Measurements from ENCODE around the gene CHEK1. TPM values are rescaled to one million over a fixed set of nuclear protein-coding genes. Genes with fewer than 3 reads are reported as not detected.

CHEK1 gene
- total RNA-seq, 1 experiment from 2014 or later = 71.6 TPM

DNA sequence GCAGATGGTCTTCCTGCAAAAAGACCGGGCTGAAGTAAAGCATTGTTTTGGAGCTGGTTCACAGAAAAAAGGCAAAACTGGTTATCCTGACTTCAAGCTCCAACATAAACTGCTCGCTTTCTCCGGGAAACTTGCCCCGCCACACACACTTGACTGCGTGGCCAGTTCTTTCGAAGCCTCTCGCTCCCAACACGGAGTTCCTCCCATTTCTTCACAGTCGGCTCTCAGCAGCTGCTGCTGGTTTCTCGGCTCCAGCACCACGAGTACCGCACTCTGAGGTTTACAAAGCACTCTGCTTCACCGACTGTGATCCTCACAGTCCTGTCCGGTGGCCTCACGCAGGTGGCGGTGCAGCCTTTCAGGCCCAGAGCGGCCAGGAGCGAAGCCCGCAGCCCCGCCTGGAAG, 264 bp downstream of the CHEK1 start:
- ATAC-seq (peak; percentile 34; the same call in 1 of the 2 replicates), DNase-seq (ENCODE audit: low read depth, low spot score) (no peak)
- no peaks in the 10 kb centered on the region for H3K27me3 ChIP-seq (ENCODE audit: control insufficient read depth, insufficient read depth, low read length)
- H3K4me3 ChIP-seq (ENCODE audit: low read depth in 2 of 2, low read length in 2 of 2) = peak overlapping the region; percentile 67 to 74
- ChIA-PET CTCF (no interaction called here), POLR2A (interaction anchor here (0.7 kb wide), 1 partner anchor 263 kb away, joined by 3 read pairs; no protein-coding TSS in a partner anchor)
- H3K9me3 ChIP-seq (ENCODE audit: control insufficient read depth, insufficient read depth, low read depth, low read length) = no peaks in the 10 kb centered on the region
- in situ Hi-C loops (cut with HindIII; ENCODE audit: low pct_unique_long_range_greater_than_20kb, low sequenced_read_pairs) = no loop called here
- TF ChIP-seq CTCF (IDR thresholded peaks at IDR 0.05) (no peak), POLR2AphosphoS5 (IDR thresholded peaks at IDR 0.05; ENCODE audit: low read depth, low read length) (no peak; the same call in 1 of the 2 replicates), SIN3A (IDR thresholded peaks at IDR 0.05; ENCODE audit: borderline replicate concordance, insufficient read depth, low read depth, low read length) (no peak), TCF7L2 (IDR thresholded peaks at IDR 0.05; ENCODE audit: low read depth, low read length) (no peak)
- TF ChIP-seq, protein P1, sequence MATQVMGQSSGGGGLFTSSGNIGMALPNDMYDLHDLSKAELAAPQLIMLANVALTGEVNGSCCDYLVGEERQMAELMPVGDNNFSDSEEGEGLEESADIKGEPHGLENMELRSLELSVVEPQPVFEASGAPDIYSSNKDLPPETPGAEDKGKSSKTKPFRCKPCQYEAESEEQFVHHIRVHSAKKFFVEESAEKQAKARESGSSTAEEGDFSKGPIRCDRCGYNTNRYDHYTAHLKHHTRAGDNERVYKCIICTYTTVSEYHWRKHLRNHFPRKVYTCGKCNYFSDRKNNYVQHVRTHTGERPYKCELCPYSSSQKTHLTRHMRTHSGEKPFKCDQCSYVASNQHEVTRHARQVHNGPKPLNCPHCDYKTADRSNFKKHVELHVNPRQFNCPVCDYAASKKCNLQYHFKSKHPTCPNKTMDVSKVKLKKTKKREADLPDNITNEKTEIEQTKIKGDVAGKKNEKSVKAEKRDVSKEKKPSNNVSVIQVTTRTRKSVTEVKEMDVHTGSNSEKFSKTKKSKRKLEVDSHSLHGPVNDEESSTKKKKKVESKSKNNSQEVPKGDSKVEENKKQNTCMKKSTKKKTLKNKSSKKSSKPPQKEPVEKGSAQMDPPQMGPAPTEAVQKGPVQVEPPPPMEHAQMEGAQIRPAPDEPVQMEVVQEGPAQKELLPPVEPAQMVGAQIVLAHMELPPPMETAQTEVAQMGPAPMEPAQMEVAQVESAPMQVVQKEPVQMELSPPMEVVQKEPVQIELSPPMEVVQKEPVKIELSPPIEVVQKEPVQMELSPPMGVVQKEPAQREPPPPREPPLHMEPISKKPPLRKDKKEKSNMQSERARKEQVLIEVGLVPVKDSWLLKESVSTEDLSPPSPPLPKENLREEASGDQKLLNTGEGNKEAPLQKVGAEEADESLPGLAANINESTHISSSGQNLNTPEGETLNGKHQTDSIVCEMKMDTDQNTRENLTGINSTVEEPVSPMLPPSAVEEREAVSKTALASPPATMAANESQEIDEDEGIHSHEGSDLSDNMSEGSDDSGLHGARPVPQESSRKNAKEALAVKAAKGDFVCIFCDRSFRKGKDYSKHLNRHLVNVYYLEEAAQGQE (IDR thresholded peaks at IDR 0.05; ENCODE audit: insufficient read depth in 1 of 2, low read depth in 2 of 2, low read length in 1 of 2) = no peak
- BruUV-seq (replicated peaks) = TSS peak; percentile 97
- intact Hi-C loops (cut with micrococcal nuclease; ENCODE audit: unreplicated experiment) = loop anchor here (5.0 kb wide), 1 partner anchor 247 kb away; no protein-coding TSS in a partner anchor
- peak overlapping the region; percentile 87 for H3K27ac ChIP-seq (ENCODE audit: low read length)
- H3K36me3 ChIP-seq (ENCODE audit: control insufficient read depth, insufficient read depth, low read length) = peaks cover 26% of the 10 kb centered on the region
- H3K4me1 ChIP-seq (ENCODE audit: control insufficient read depth, insufficient read depth, low read length) = peaks cover 29% of the 10 kb centered on the region

GRCh38 chr11:125625630-125626287, 796 bp downstream of the CHEK1 start:
- Histone ChIP-seq H3K27me3 (ENCODE audit: control insufficient read depth, insufficient read depth, low read length) (no peaks in the 10 kb centered on the region), H3K27ac (ENCODE audit: low read length) (peak overlapping the region; percentile 87), H3K36me3 (ENCODE audit: control insufficient read depth, insufficient read depth, low read length) (peaks cover 23% of the 10 kb centered on the region), H3K4me3 (ENCODE audit: low read depth in 2 of 2, low read length in 2 of 2) (peak overlapping the region; percentile 67 to 74), H3K4me1 (ENCODE audit: control insufficient read depth, insufficient read depth, low read length) (peaks cover 29% of the 10 kb centered on the region), H3K9me3 (ENCODE audit: control insufficient read depth, insufficient read depth, low read depth, low read length) (no peaks in the 10 kb centered on the region)
- ATAC-seq (peak; percentile 92), DNase-seq (ENCODE audit: low read depth, low spot score) (peak; percentile 85)
- ChIA-PET CTCF (interaction anchor here (0.5 kb wide), 1 partner anchor 255 kb away, joined by 4 read pairs; no protein-coding TSS in a partner anchor), POLR2A (interaction anchor here (0.7 to 1.0 kb wide), 2 partner anchors 34 to 262 kb away, joined by 3 read pairs; no protein-coding TSS in a partner anchor)
- TF ChIP-seq TCF7L2 (IDR thresholded peaks at IDR 0.05; ENCODE audit: low read depth, low read length) (peak; percentile 94), POLR2AphosphoS5 (IDR thresholded peaks at IDR 0.05; ENCODE audit: low read depth, low read length) (peak; percentile 68), SIN3A (IDR thresholded peaks at IDR 0.05; ENCODE audit: borderline replicate concordance, insufficient read depth, low read depth, low read length) (peak; percentile 96; the same call in 1 of the 2 replicates), CTCF (IDR thresholded peaks at IDR 0.05) (no peak)
- TF ChIP-seq, protein P1 (IDR thresholded peaks at IDR 0.05; ENCODE audit: insufficient read depth in 1 of 2, low read depth in 2 of 2, low read length in 1 of 2) = peak; percentile 49; a peak in 2 of 4 replicates
- intact Hi-C loops (cut with micrococcal nuclease; ENCODE audit: unreplicated experiment) = loop anchor here (5.0 kb wide), 1 partner anchor 247 kb away; no protein-coding TSS in a partner anchor
- no TSS peak for BruUV-seq (replicated peaks)
- in situ Hi-C loops (cut with HindIII; ENCODE audit: low pct_unique_long_range_greater_than_20kb, low sequenced_read_pairs) = no loop called here

Measured in Panc1 (cell line).